GM12878 (cell line): ENCODE data around the gene MYO1D. TPM values are rescaled to one million over a fixed set of nuclear protein-coding genes. Genes with fewer than 3 reads are reported as not detected.

Source experiments
- CBX5 ChIP-seq: sonication (generic); IDR thresholded peaks from 2 replicates; pipeline ENCODE4 v1.6.1; 2016; ENCODE audit warnings: low read depth, moderate library complexity, mild to moderate bottlenecking, inconsistent platforms
- CREM ChIP-seq: IDR thresholded peaks from 2 replicates; pipeline ENCODE4 v1.6.1; 2014; ENCODE audit warnings: antibody characterized with exemption, low read depth
- NFYB ChIP-seq: IDR thresholded peaks from 2 replicates; pipeline ENCODE4 v1.6.1; 2011; ENCODE audit warnings: low read depth, mild to moderate bottlenecking, low read length, improper control_type of control experiment, moderate library complexity; ENCODE audit not compliant: insufficient read depth
- RAD51 ChIP-seq: fragments of 450-650 bp; IDR thresholded peaks from 2 replicates; pipeline ENCODE4 v1.6.1; 2016; ENCODE audit warnings: moderate library complexity, mild to moderate bottlenecking, inconsistent platforms
- RCOR1 ChIP-seq: conservative IDR thresholded peaks from 2 replicates; pipeline ENCODE4 v1.6.1; 2012; ENCODE audit warnings: low read depth, low read length, improper control_type of control experiment
- RFX5 ChIP-seq: IDR thresholded peaks from 2 replicates; pipeline ENCODE4 v1.6.1; 2011; ENCODE audit warnings: low read depth, low read length, improper control_type of control experiment
- TARDBP ChIP-seq: IDR thresholded peaks from 2 replicates; pipeline ENCODE4 v1.6.1; 2016; ENCODE audit warnings: borderline replicate concordance
- ZNF24 ChIP-seq: fragments of 450-650 bp; IDR thresholded peaks from 2 replicates; pipeline ENCODE4 v1.6.1; 2017; ENCODE audit warnings: antibody characterized with exemption, mild to moderate bottlenecking
- polyA plus RNA-seq, 11 experiments: library from polyadenylated mRNA; depleted of rRNA in 4 of 11; unstranded in 6 of 11; stranded (reverse) in 5 of 11; fragments of >200 nt; fragmentation: Nextera tagmentation in 4 of 11; fragmentation: Illumina TruSeq in 1 of 11; extraction: Ambion mirVana in 4 of 11; extraction: Trizol in 1 of 11; gene quantifications; 1 replicate in 1 of 11; 2 replicates in 10 of 11; pipeline versions ENCODE4 v1.2.1 to v1.2.3, GENCODE V29; 2011 to 2016; ENCODE audit warnings: inconsistent platforms in 2 of 11, missing spikeins in 2 of 11, low read depth in 1 of 11
- total RNA-seq, 4 experiments: library from RNA; depleted of rRNA in 3 of 4; stranded (reverse); fragments of >200 nt in 3 of 4; fragmentation: Illumina TruSeq in 1 of 4; extraction: Trizol in 1 of 4; gene quantifications; 2 replicates each; pipeline versions ENCODE4 v1.2.1 to v1.2.3, GENCODE V29; 2013 to 2021
- TF ChIP-seq, protein P1 (sequence below): fragments of 450-650 bp; IDR thresholded peaks from 2 replicates; pipeline ENCODE4 v1.6.1; 2017; ENCODE audit warnings: antibody characterized with exemption, mild to moderate bottlenecking, moderate library complexity
- TF ChIP-seq, protein P2 (sequence below): fragments of 450-650 bp; IDR thresholded peaks from 2 replicates; pipeline ENCODE4 v1.6.1; 2017; ENCODE audit warnings: mild to moderate bottlenecking
- TF ChIP-seq, protein P3 (sequence below): IDR thresholded peaks from 2 replicates; pipeline ENCODE4 v1.6.1; 2011; ENCODE audit warnings: low read depth, low read length, improper control_type of control experiment, borderline replicate concordance

Gene MYO1D
- total and polyA plus RNA-seq, 10 of the 15 experiments (the other 5 are each of a cell fraction or from before 2014, with no cell fraction given) = 1.8 to 37.7 (median 25.4) TPM

DNA sequence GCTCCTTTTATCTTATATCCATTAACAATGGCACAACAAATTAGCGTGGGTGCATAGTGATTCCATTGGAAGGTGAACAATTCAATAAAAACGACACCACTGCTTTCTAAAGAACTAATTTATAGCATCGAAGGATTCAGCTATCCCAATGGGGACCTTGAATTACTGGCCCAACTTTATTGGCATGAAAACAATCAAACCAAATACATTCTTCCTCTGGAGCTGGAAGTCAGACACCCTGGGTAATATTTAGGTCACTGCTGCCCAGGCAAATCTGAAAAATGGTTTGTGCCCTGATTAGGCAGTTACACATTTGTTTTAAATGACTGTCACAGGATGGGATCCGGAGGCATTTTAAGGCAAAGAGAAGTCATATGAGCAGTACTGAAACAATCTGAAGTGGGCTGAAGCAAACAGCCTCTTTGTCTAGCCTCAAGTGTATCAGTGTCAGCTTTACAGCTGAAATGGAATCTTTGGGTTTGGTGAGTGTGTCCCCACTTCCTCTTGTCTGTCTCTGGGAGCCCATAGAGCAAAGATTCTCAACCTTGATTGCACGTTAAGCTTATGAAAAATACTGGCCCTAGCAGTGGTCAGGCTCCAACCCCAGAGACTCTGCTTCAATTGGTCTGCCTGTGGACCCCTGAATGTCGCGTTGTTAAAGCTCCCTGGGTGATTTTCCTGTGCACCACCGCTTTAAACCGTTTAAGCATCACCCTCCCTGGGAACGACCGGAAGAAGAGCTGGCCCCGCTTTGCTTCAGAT lies 359.8 kb downstream of the MYO1D start (continued):
- TF ChIP-seq, protein P1, sequence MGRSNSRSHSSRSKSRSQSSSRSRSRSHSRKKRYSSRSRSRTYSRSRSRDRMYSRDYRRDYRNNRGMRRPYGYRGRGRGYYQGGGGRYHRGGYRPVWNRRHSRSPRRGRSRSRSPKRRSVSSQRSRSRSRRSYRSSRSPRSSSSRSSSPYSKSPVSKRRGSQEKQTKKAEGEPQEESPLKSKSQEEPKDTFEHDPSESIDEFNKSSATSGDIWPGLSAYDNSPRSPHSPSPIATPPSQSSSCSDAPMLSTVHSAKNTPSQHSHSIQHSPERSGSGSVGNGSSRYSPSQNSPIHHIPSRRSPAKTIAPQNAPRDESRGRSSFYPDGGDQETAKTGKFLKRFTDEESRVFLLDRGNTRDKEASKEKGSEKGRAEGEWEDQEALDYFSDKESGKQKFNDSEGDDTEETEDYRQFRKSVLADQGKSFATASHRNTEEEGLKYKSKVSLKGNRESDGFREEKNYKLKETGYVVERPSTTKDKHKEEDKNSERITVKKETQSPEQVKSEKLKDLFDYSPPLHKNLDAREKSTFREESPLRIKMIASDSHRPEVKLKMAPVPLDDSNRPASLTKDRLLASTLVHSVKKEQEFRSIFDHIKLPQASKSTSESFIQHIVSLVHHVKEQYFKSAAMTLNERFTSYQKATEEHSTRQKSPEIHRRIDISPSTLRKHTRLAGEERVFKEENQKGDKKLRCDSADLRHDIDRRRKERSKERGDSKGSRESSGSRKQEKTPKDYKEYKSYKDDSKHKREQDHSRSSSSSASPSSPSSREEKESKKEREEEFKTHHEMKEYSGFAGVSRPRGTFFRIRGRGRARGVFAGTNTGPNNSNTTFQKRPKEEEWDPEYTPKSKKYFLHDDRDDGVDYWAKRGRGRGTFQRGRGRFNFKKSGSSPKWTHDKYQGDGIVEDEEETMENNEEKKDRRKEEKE = no peak
- TF ChIP-seq, protein P2, sequence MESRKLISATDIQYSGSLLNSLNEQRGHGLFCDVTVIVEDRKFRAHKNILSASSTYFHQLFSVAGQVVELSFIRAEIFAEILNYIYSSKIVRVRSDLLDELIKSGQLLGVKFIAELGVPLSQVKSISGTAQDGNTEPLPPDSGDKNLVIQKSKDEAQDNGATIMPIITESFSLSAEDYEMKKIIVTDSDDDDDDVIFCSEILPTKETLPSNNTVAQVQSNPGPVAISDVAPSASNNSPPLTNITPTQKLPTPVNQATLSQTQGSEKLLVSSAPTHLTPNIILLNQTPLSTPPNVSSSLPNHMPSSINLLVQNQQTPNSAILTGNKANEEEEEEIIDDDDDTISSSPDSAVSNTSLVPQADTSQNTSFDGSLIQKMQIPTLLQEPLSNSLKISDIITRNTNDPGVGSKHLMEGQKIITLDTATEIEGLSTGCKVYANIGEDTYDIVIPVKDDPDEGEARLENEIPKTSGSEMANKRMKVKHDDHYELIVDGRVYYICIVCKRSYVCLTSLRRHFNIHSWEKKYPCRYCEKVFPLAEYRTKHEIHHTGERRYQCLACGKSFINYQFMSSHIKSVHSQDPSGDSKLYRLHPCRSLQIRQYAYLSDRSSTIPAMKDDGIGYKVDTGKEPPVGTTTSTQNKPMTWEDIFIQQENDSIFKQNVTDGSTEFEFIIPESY = no peak
- peak; percentile 33; the same call in 1 of the 2 replicates for TF ChIP-seq CREM
- no peak for TF ChIP-seq NFYB
- no peak for TF ChIP-seq RCOR1
- peak; percentile 42; the same call in 1 of the 2 replicates for TF ChIP-seq RAD51
- TF ChIP-seq ZNF24 = peak; percentile 33; the same call in 1 of the 2 replicates
- TF ChIP-seq RFX5 = no peak
- no peak for TF ChIP-seq CBX5
- no peak for TF ChIP-seq TARDBP
- TF ChIP-seq, protein P3, sequence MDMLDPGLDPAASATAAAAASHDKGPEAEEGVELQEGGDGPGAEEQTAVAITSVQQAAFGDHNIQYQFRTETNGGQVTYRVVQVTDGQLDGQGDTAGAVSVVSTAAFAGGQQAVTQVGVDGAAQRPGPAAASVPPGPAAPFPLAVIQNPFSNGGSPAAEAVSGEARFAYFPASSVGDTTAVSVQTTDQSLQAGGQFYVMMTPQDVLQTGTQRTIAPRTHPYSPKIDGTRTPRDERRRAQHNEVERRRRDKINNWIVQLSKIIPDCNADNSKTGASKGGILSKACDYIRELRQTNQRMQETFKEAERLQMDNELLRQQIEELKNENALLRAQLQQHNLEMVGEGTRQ = no peak
